ENCODE measurements around the gene BNIPL. TPM values are rescaled to one million over a fixed set of nuclear protein-coding genes. Genes with fewer than 3 reads are reported as not detected.

The BNIPL gene
- total and polyA plus RNA-seq, 2 of the 13 experiments (the other 11 are each of a cell fraction or from before 2014, with no cell fraction given), result 0.40 to 1.1 TPM

GRCh38 chr1:151006327-151007052, 29.9 kb upstream of the BNIPL start, which contains the start of gene MINDY1 (continued):
- 0 out of 2 replicates have a peak, but pooled peaks have one; percentile 14 for TF ChIP-seq NR2C2 (CRISPR knock-in tag; IDR thresholded peaks at IDR 0.05; ENCODE audit: borderline replicate concordance)
- TF ChIP-seq ZNF790 (CRISPR knock-in tag; IDR thresholded peaks at IDR 0.05; ENCODE audit: borderline replicate concordance), result no peak
- TF ChIP-seq HNRNPL (IDR thresholded peaks at IDR 0.05; ENCODE audit: low read depth, low read length), result no peak
- no peak for TF ChIP-seq KDM4B (CRISPR knock-in tag; IDR thresholded peaks at IDR 0.05)
- TF ChIP-seq, protein P1, sequence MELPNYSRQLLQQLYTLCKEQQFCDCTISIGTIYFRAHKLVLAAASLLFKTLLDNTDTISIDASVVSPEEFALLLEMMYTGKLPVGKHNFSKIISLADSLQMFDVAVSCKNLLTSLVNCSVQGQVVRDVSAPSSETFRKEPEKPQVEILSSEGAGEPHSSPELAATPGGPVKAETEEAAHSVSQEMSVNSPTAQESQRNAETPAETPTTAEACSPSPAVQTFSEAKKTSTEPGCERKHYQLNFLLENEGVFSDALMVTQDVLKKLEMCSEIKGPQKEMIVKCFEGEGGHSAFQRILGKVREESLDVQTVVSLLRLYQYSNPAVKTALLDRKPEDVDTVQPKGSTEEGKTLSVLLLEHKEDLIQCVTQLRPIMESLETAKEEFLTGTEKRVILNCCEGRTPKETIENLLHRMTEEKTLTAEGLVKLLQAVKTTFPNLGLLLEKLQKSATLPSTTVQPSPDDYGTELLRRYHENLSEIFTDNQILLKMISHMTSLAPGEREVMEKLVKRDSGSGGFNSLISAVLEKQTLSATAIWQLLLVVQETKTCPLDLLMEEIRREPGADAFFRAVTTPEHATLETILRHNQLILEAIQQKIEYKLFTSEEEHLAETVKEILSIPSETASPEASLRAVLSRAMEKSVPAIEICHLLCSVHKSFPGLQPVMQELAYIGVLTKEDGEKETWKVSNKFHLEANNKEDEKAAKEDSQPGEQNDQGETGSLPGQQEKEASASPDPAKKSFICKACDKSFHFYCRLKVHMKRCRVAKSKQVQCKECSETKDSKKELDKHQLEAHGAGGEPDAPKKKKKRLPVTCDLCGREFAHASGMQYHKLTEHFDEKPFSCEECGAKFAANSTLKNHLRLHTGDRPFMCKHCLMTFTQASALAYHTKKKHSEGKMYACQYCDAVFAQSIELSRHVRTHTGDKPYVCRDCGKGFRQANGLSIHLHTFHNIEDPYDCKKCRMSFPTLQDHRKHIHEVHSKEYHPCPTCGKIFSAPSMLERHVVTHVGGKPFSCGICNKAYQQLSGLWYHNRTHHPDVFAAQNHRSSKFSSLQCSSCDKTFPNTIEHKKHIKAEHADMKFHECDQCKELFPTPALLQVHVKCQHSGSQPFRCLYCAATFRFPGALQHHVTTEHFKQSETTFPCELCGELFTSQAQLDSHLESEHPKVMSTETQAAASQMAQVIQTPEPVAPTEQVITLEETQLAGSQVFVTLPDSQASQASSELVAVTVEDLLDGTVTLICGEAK (IDR thresholded peaks at IDR 0.05), result no peak
- TF ChIP-seq, protein P1 (CRISPR knock-in tag; IDR thresholded peaks at IDR 0.05), result no peak
- no peak for TF ChIP-seq ZBTB14 (CRISPR knock-in tag; IDR thresholded peaks at IDR 0.05)
- TF ChIP-seq KDM2A (CRISPR knock-in tag; IDR thresholded peaks at IDR 0.05; ENCODE audit: borderline replicate concordance, low read depth), result peak; percentile 41; the same call in 1 of the 2 replicates
- no peak for TF ChIP-seq ZNF230 (CRISPR knock-in tag; IDR thresholded peaks at IDR 0.05)
- no peak for TF ChIP-seq ZNF224 (CRISPR knock-in tag; IDR thresholded peaks at IDR 0.05)
- TF ChIP-seq, protein P2, sequence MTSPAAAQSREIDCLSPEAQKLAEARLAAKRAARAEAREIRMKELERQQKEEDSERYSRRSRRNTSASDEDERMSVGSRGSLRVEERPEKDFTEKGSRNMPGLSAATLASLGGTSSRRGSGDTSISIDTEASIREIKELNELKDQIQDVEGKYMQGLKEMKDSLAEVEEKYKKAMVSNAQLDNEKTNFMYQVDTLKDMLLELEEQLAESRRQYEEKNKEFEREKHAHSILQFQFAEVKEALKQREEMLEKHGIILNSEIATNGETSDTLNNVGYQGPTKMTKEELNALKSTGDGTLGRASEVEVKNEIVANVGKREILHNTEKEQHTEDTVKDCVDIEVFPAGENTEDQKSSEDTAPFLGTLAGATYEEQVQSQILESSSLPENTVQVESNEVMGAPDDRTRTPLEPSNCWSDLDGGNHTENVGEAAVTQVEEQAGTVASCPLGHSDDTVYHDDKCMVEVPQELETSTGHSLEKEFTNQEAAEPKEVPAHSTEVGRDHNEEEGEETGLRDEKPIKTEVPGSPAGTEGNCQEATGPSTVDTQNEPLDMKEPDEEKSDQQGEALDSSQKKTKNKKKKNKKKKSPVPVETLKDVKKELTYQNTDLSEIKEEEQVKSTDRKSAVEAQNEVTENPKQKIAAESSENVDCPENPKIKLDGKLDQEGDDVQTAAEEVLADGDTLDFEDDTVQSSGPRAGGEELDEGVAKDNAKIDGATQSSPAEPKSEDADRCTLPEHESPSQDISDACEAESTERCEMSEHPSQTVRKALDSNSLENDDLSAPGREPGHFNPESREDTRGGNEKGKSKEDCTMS (CRISPR knock-in tag; conservative IDR thresholded peaks at IDR 0.05), result no peak
- no peak for TF ChIP-seq ZBTB39 (CRISPR knock-in tag; IDR thresholded peaks at IDR 0.05)
- no peak for TF ChIP-seq ZNF780A (CRISPR knock-in tag; IDR thresholded peaks at IDR 0.05)
- TF ChIP-seq ZNF180 (CRISPR knock-in tag; IDR thresholded peaks at IDR 0.05; ENCODE audit: borderline replicate concordance, low read depth), result no peak
